Esophagus squamous epithelium (tissue), 5 donors: ENCODE results near the gene PPM1N. TPM values are rescaled to one million over a fixed set of nuclear protein-coding genes. Genes with fewer than 3 reads are reported as not detected.
A peak's percentile ranks its signal among the peaks of the same experiment; 100 is the strongest.

Experiments
- DNase-seq: peaks from one replicate; lab custom pipeline; 2025; lab: John Stamatoyannopoulos, UW
- H3K27ac ChIP-seq, 4 donors: fragments of 200-600 bp; sonication (generic); one replicate each; pipeline ENCODE4 v1.5.1; 2016 to 2019; ENCODE audit warnings: mild to moderate bottlenecking in 1 of 4
- H3K27me3 ChIP-seq, 4 donors: fragments of 200-600 bp; sonication (generic); 1 replicate in 3 of 4; 2 replicates in 1 of 4; pipeline versions ENCODE4 v1.5.1 to v1.6.0; 2017 to 2021; ENCODE audit warnings: antibody characterized with exemption in 1 of 4
- H3K36me3 ChIP-seq, 3 donors: fragments of 200-600 bp; sonication (generic); one replicate each; pipeline ENCODE4 v1.5.1; 2016 to 2019
- H3K4me1 ChIP-seq, 3 donors: fragments of 200-600 bp; sonication (generic); one replicate each; pipeline ENCODE4 v1.5.1; 2017 to 2019
- H3K4me3 ChIP-seq, 4 donors: fragments of 200-600 bp; sonication (generic); 1 replicate in 3 of 4; 2 replicates in 1 of 4; pipeline ENCODE4 v1.5.1; 2016 to 2019; ENCODE audit warnings: mild to moderate bottlenecking in 2 of 4, moderate library complexity in 1 of 4
- H3K9me3 ChIP-seq, 3 donors: fragments of 200-600 bp; sonication (generic); one replicate each; pipeline ENCODE4 v1.5.1; 2016 to 2019
- POLR2A ChIP-seq, 4 donors: fragments of 450-650 bp; IDR thresholded peaks; one replicate each; pipeline ENCODE4 v1.6.1; 2017; ENCODE audit warnings: antibody characterized with exemption in 4 of 4, mild to moderate bottlenecking in 4 of 4, moderate library complexity in 3 of 4
- WGBS, 2 donors: methylation state at CpG; one replicate each; pipeline ENCODE4 v1.1.5; 2018; 5-methylcytosine and 5-hydroxymethylcytosine counted together
- intact Hi-C: fragments of 100-400 bp; cut with DNase I; formaldehyde crosslinking; loops from one replicate; pipeline ENCODE4 v1.15.0; 2022
- total RNA-seq, 4 donors: library from RNA; depleted of rRNA; stranded (reverse); fragments of >200 nt; gene quantifications; one replicate each; pipeline ENCODE4 v1.1.0, GENCODE V29; 2016
- TF ChIP-seq, protein P1 (sequence below), 6 experiments: fragments of 450-650 bp in 4 of 6; fragments of 200-600 bp in 2 of 6; sonication (generic) in 2 of 6; IDR thresholded peaks; one replicate each; pipeline ENCODE4 v1.5.1; 2016 to 2019; ENCODE audit warnings: antibody characterized with exemption in 6 of 6, mild to moderate bottlenecking in 4 of 6, moderate library complexity in 4 of 6
- donor health status: DM: yes; HTN: yes; CAD: no.

Gene PPM1N
- total RNA-seq, 4 donors from 2014 or later, result 1.8 to 6.7 (median 4.0) TPM

DNA sequence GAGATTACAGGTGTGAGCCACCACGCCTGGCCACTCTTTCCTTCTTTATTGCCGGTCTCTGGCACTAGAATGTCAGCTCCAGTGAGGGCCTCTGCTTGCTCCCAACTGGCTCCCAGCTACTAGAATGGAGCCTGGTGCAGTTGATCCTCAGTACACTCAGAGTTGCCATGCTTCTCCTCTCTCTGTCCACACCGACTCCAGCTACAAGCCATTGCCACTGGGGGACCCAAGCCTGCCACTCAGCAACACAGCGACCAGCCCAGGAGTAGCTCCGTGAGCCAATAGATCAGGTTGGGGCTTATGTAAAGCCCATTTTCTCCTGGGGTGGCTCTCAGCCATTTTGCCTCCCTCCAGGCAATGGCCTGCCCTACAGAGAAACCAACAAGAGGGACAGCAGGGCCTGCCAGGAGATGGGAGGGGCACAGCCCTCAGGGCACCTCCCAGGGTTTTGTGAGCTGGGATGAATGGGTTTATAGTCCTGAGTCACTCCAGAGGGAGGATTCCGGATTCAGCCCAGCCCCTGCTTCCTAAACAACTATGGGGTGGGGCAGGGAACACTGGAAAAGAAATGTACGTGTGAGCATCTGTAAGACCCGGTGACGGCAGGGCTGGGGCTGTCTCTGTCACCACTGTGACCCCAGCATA, 49.8 kb downstream of the PPM1N start:
- Histone ChIP-seq H3K9me3 (no peaks in the 10 kb centered on the region), H3K4me3 (no peak overlapping the region), H3K4me1 (peaks cover 0 to 61% (median 10%) of the 10 kb centered on the region in 3 donors), H3K27ac (peak overlapping the region; percentile 51 to 78 (median 63)), H3K27me3 (no peaks in the 10 kb centered on the region), H3K36me3 (peaks cover 0 to 5% (median 0%) of the 10 kb centered on the region in 3 donors)
- WGBS, 2 donors, result 38 to 57% methylated on average over 6 to 8 of the region's 9 CpGs
- no peak for DNase-seq
- TF ChIP-seq, protein P1, sequence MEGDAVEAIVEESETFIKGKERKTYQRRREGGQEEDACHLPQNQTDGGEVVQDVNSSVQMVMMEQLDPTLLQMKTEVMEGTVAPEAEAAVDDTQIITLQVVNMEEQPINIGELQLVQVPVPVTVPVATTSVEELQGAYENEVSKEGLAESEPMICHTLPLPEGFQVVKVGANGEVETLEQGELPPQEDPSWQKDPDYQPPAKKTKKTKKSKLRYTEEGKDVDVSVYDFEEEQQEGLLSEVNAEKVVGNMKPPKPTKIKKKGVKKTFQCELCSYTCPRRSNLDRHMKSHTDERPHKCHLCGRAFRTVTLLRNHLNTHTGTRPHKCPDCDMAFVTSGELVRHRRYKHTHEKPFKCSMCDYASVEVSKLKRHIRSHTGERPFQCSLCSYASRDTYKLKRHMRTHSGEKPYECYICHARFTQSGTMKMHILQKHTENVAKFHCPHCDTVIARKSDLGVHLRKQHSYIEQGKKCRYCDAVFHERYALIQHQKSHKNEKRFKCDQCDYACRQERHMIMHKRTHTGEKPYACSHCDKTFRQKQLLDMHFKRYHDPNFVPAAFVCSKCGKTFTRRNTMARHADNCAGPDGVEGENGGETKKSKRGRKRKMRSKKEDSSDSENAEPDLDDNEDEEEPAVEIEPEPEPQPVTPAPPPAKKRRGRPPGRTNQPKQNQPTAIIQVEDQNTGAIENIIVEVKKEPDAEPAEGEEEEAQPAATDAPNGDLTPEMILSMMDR (IDR thresholded peaks at IDR 0.05), result no peak
- TF ChIP-seq POLR2A (IDR thresholded peaks at IDR 0.05), result no peak
- intact Hi-C loops, result no loop called here

Other genes with a start within 250 kb of the PPM1N start
- gene MARK4, start 247.2 kb upstream of the PPM1N start, total RNA-seq, result 10 to 100 TPM in 3 of 4 donors, 1 to 10 TPM in 1; 6.4 to 19.6 (median 14.9) TPM
- not detected for gene CKM, start 175.6 kb upstream of the PPM1N start, total RNA-seq
- gene KLC3, start 157.7 kb upstream of the PPM1N start, total RNA-seq, result 10 to 100 TPM; 17.3 to 32.2 (median 27.0) TPM
- gene ERCC2, start 127.9 kb upstream of the PPM1N start, total RNA-seq, result 1 to 10 TPM; 6.6 to 8.8 (median 7.2) TPM
- gene PPP1R13L, start 93.4 kb upstream of the PPM1N start, total RNA-seq, result 100 to 1,000 TPM in 2 of 4 donors, 10 to 100 TPM in 2; 53.1 to 166 (median 87.8) TPM
- 10 to 100 TPM in 1 of 4 donors, 1 to 10 TPM in 3; 7.3 to 12.4 (median 9.8) TPM for gene POLR1G, start 91.8 kb upstream of the PPM1N start, total RNA-seq
- gene ERCC1, start 74.5 kb upstream of the PPM1N start, total RNA-seq, result 10 to 100 TPM; 27.7 to 80.9 (median 48.5) TPM
- 1 to 10 TPM; 1.7 to 4.6 (median 2.5) TPM for gene FOSB, start 30.4 kb upstream of the PPM1N start, total RNA-seq
- 1 to 10 TPM; 1.9 to 7.2 (median 4.2) TPM for gene RTN2, start 1.4 kb upstream of the PPM1N start, total RNA-seq
- gene VASP, start 9.0 kb downstream of the PPM1N start, total RNA-seq, result 10 to 100 TPM; 39.2 to 82.9 (median 52.7) TPM
- 10 to 100 TPM in 2 of 4 donors, 1 to 10 TPM in 2; 4.7 to 12.4 (median 10.1) TPM for gene OPA3, start 86.4 kb downstream of the PPM1N start, total RNA-seq
- 1 to 10 TPM in 3 of 4 donors, under 1 TPM in 1; 0.76 to 1.4 (median 1.2) TPM for gene GPR4, start 103.8 kb downstream of the PPM1N start, total RNA-seq
- gene EML2, start 141.0 kb downstream of the PPM1N start, total RNA-seq, result 100 to 1,000 TPM in 1 of 4 donors, 10 to 100 TPM in 3; 38.6 to 617 (median 58.3) TPM
- 1 to 10 TPM in 1 of 4 donors, under 1 TPM in 3; 0.44 to 1.1 (median 0.63) TPM for gene GIPR, start 169.8 kb downstream of the PPM1N start, total RNA-seq
- gene SNRPD2, start 193.5 kb downstream of the PPM1N start, total RNA-seq, result 100 to 1,000 TPM; 131 to 240 (median 186) TPM
- gene QPCTL, start 194.2 kb downstream of the PPM1N start, total RNA-seq, result 1 to 10 TPM; 3.3 to 6.9 (median 5.5) TPM
- 10 to 100 TPM; 16.0 to 37.2 (median 25.9) TPM for gene FBXO46, start 232.5 kb downstream of the PPM1N start, total RNA-seq
- gene MEIOSIN, start 235.0 kb downstream of the PPM1N start, total RNA-seq, result not detected